Activated CD4-positive, CD25-positive, alpha-beta regulatory T cell treated with anti-CD3 and anti-CD28 coated beads, Interleukin-2, amount 50 U/mL, for 72 hours (primary cell): ENCODE measurements around the gene CNNM2.
"Not testable (repeated sequence)": the region's sequence is repeated elsewhere in the genome, so short reads cannot be mapped to it uniquely, and the experiment has no call there.

Experiments
- DNase-seq: peaks from one replicate; pipeline ENCODE4 v3.0.0; 2021

Gene CNNM2

GRCh38 chr10:102927311-102928010 is 9.4 kb downstream of the CNNM2 start:
- no peak for DNase-seq

GRCh38 chr10:102928442-102928841 is 10.3 kb downstream of the CNNM2 start:
- not testable (repeated sequence) for DNase-seq

- DNase-seq = no peak
Measured at GRCh38 chr10:102930720-102931119, 12.6 kb downstream of the CNNM2 start.

GRCh38 chr10:102931643-102932042 is 13.5 kb downstream of the CNNM2 start:
- no peak for DNase-seq

- DNase-seq = no peak
Measured at GRCh38 chr10:102935505-102935904, 17.4 kb downstream of the CNNM2 start.

- DNase-seq = no peak
Measured at GRCh38 chr10:102935939-102936605, 18.0 kb downstream of the CNNM2 start.

GRCh38 chr10:102941401-102941800 is 23.3 kb downstream of the CNNM2 start:
- DNase-seq = no peak

GRCh38 chr10:102945449-102945848 is 27.4 kb downstream of the CNNM2 start:
- no peak for DNase-seq

GRCh38 chr10:102945962-102946361 is 27.9 kb downstream of the CNNM2 start:
- no peak for DNase-seq

GRCh38 chr10:102946992-102947391 is 28.9 kb downstream of the CNNM2 start:
- no peak for DNase-seq

GRCh38 chr10:102948176-102948575 is 30.1 kb downstream of the CNNM2 start:
- no peak for DNase-seq

GRCh38 chr10:102948786-102949185 is 30.7 kb downstream of the CNNM2 start:
- no peak for DNase-seq

- DNase-seq = no peak
Measured at GRCh38 chr10:102949916-102950315, 31.8 kb downstream of the CNNM2 start.

- DNase-seq = no peak
Measured at GRCh38 chr10:102951316-102951715, 33.2 kb downstream of the CNNM2 start.

- no peak for DNase-seq
Measured at GRCh38 chr10:102959360-102959759, 41.3 kb downstream of the CNNM2 start.

GRCh38 chr10:102960157-102960556 is 42.1 kb downstream of the CNNM2 start:
- no peak for DNase-seq

- DNase-seq = no peak
Measured at GRCh38 chr10:102962267-102962666, 44.2 kb downstream of the CNNM2 start.

GRCh38 chr10:102962951-102963755 is 45.1 kb downstream of the CNNM2 start:
- DNase-seq = no peak

GRCh38 chr10:102963756-102964025 is 45.6 kb downstream of the CNNM2 start:
- DNase-seq = no peak

GRCh38 chr10:102964064-102964463 is 46.0 kb downstream of the CNNM2 start:
- not testable (repeated sequence) for DNase-seq

- no peak for DNase-seq
Measured at GRCh38 chr10:102964713-102965112, 46.6 kb downstream of the CNNM2 start.

- DNase-seq = no peak
Measured at GRCh38 chr10:102965311-102965851, 47.3 kb downstream of the CNNM2 start.

GRCh38 chr10:102967123-102967522 is 49.0 kb downstream of the CNNM2 start:
- no peak for DNase-seq
